ENCODE results near the gene TBC1D4. TPM values are rescaled to one million over a fixed set of nuclear protein-coding genes. Genes with fewer than 3 reads are reported as not detected.

Gene TBC1D4
- total RNA-seq, 1 donor from 2014 or later: 47.1 TPM

DNA sequence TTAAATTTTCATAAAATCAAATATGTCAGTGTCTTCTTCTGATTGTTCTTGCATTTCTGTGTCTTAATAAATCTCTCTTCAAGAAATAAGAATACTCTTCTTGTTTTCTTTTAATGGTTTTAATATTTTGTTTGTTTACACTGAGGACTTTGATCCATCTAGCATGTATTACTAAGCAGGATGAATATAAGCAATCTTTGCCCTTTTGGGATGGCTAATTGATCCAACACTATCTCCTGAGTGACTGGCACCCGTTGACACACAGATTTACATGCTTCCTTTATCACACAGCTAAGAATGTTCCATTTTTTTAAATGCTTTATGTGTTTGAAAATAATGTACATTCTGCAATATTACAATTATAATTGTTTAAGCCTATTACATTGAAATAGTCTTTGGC, 134.5 kb downstream of the TBC1D4 start:
- TF ChIP-seq, protein P1, sequence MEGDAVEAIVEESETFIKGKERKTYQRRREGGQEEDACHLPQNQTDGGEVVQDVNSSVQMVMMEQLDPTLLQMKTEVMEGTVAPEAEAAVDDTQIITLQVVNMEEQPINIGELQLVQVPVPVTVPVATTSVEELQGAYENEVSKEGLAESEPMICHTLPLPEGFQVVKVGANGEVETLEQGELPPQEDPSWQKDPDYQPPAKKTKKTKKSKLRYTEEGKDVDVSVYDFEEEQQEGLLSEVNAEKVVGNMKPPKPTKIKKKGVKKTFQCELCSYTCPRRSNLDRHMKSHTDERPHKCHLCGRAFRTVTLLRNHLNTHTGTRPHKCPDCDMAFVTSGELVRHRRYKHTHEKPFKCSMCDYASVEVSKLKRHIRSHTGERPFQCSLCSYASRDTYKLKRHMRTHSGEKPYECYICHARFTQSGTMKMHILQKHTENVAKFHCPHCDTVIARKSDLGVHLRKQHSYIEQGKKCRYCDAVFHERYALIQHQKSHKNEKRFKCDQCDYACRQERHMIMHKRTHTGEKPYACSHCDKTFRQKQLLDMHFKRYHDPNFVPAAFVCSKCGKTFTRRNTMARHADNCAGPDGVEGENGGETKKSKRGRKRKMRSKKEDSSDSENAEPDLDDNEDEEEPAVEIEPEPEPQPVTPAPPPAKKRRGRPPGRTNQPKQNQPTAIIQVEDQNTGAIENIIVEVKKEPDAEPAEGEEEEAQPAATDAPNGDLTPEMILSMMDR (conservative IDR thresholded peaks at IDR 0.05): no peak
- no peak for DNase-seq (ENCODE audit: extremely low spot score, unreplicated experiment)
- H3K4me1 Mint-ChIP-seq (ENCODE audit: unreplicated experiment): no peaks in the 10 kb centered on the region
- H3K27me3 Mint-ChIP-seq: no peaks in the 10 kb centered on the region
- no peak overlapping the region for H3K27ac Mint-ChIP-seq
- no peaks in the 10 kb centered on the region for H3K9me3 Mint-ChIP-seq
- no peak overlapping the region for H3K4me3 Mint-ChIP-seq
- H3K36me3 Mint-ChIP-seq: peaks cover 25% of the 10 kb centered on the region

DNA sequence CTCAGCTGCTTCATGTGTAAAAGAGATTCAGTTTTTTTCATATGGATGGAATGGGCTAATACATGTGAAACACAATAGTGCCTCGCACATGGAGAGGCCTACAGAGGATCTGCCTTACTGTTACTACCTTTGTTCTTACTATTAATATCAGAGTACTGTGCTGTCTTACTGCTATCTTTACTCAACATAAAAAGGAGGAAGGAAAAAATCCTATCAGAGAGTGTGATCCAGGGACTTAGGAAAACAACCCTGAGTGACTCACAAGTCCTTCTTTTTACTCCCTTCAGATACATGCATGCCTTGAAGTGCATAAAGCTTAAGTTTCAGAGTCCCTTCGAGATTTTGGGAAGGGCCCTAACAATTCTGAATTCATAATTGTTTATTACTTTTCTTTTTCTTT, 136.8 kb downstream of the TBC1D4 start:
- DNase-seq (ENCODE audit: extremely low spot score, unreplicated experiment): no peak
- H3K9me3 Mint-ChIP-seq: no peaks in the 10 kb centered on the region
- H3K27ac Mint-ChIP-seq: no peak overlapping the region
- H3K4me3 Mint-ChIP-seq: no peak overlapping the region
- H3K4me1 Mint-ChIP-seq (ENCODE audit: unreplicated experiment): no peaks in the 10 kb centered on the region
- H3K27me3 Mint-ChIP-seq: no peaks in the 10 kb centered on the region
- TF ChIP-seq, protein P1 (conservative IDR thresholded peaks at IDR 0.05): no peak
- peaks cover 28% of the 10 kb centered on the region for H3K36me3 Mint-ChIP-seq

DNA sequence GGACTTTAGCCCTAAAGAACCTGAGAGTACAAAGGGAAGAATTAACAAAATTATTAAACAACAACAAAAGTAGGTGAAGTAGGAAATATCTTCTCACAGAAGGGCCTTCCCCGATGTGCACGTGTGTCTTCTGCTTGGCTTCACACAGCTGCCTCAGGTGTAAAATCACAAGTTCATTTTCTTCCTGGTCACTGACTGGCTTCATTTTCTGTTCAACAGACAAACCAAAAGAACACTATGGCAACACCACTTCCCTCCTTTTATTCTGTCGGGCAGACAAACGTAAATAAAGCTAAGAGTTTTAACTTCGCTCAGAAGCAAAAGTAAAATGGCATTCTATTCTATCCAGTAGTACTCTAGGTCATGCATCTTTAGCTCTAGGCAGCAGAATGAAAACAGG, 140.9 kb downstream of the TBC1D4 start:
- H3K4me3 Mint-ChIP-seq: no peak overlapping the region
- H3K9me3 Mint-ChIP-seq: no peaks in the 10 kb centered on the region
- peaks cover 22% of the 10 kb centered on the region for H3K36me3 Mint-ChIP-seq
- DNase-seq (ENCODE audit: extremely low spot score, unreplicated experiment): no peak
- TF ChIP-seq, protein P1 (conservative IDR thresholded peaks at IDR 0.05): no peak
- no peaks in the 10 kb centered on the region for H3K4me1 Mint-ChIP-seq (ENCODE audit: unreplicated experiment)
- H3K27ac Mint-ChIP-seq: no peak overlapping the region
- no peaks in the 10 kb centered on the region for H3K27me3 Mint-ChIP-seq

DNA sequence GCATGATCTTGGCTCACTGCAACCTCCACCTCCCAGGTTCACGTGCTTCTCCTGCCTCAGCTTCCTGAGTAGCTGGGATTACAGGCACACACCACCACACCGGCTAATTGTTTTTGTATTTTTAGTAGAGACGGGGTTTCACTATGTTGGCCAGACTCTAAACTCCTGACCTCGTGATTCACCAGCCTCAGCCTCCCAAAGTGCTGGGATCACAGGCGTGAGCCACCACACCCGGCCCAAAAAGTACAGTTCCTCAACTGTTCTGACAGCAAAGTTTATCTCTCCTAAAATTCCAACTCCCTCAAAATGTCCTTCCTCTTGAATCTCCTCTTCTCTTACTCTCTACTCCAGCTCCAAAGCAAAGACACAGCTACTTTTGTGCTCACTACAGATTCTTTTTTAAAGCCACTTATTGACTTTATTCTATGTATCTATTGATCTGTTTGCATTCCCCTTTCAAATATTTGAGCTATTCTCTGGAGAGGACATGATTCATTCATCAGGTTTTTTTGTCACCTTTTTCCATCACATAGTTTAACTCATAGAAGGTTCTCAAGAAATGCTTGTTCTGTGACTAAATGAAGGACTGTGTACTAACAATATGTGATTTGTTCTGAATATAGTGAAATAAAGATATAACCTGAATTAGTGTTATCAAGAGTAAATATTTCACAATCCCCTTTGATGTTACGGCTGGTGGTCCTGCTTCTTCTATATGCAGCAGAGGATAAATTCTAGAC, 142.2 kb downstream of the TBC1D4 start:
- TF ChIP-seq, protein P1 (conservative IDR thresholded peaks at IDR 0.05): no peak
- peaks cover 31% of the 10 kb centered on the region for H3K36me3 Mint-ChIP-seq
- DNase-seq (ENCODE audit: extremely low spot score, unreplicated experiment): no peak
- no peaks in the 10 kb centered on the region for H3K4me1 Mint-ChIP-seq (ENCODE audit: unreplicated experiment)
- H3K9me3 Mint-ChIP-seq: no peaks in the 10 kb centered on the region
- peak overlapping the region; percentile 15 for H3K27ac Mint-ChIP-seq
- no peaks in the 10 kb centered on the region for H3K27me3 Mint-ChIP-seq
- peak overlapping the region; percentile 3 for H3K4me3 Mint-ChIP-seq

DNA sequence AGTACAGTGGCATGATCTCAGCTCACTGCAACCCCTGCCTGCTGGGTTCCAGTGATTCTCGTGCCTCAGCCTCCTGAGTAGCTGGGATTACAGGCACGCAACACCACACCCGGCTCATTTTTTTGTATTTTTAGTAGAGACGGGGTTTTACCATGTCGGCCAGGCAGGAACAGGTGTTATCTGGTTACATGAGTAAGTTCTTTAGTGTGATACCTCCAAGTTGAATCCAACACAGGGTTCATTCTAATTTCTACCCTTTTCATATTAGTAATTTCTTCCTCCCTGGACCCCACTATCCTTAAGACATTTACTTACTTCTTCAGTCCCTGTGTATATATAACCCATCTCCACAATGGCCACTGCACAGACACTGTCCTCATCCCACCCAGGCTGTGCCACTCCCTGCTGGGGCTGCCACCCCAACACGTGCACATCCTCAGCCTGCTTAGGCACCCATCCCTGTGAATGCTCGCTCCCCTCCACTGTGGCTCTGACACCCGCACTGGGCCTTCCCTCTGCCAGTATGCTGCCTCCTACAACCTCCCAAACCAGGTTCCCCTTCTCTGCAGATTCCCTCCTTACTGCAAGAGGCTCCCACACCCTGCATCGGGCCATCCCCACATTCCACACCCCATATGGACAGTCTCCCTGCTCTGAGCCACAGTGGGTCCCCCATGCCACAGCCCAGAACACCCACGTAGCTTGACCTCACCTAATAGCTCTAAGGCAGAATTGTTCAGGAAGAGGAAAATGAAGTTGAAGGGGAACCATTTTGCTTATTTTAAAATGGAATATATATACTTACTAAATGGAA, 147.1 kb downstream of the TBC1D4 start:
- Mint-ChIP-seq H3K4me1 (ENCODE audit: unreplicated experiment) (no peaks in the 10 kb centered on the region), H3K36me3 (peaks cover 16% of the 10 kb centered on the region), H3K27ac (no peak overlapping the region), H3K4me3 (no peak overlapping the region), H3K27me3 (no peaks in the 10 kb centered on the region), H3K9me3 (no peaks in the 10 kb centered on the region)
- TF ChIP-seq, protein P1 (conservative IDR thresholded peaks at IDR 0.05): no peak
- no peak for DNase-seq (ENCODE audit: extremely low spot score, unreplicated experiment)

Data from type B pancreatic cell (in vitro differentiated cells).